Fibroblast of lung (primary cell): ENCODE results near the gene C12orf76. TPM values are rescaled to one million over a fixed set of nuclear protein-coding genes. Genes with fewer than 3 reads are reported as not detected.

Experiments
- DNase-seq, 2 donors: peaks; one replicate each; pipeline versions ENCODE4 v3.0.0 to v3.0.0-alpha.2; 2010; ENCODE audit warnings: low read depth in 2 of 2
- H2AFZ ChIP-seq: 2 replicates; pipeline ENCODE4 v1.5.1; 2012; ENCODE audit warnings: low read length, control low read depth, inconsistent platforms
- H3K27ac ChIP-seq: 2 replicates; pipeline ENCODE4 v1.5.1; 2011; ENCODE audit warnings: low read length, control low read depth; ENCODE audit not compliant: insufficient read depth
- H3K27me3 ChIP-seq: 2 replicates; pipeline ENCODE4 v1.5.1; 2011; ENCODE audit warnings: mild to moderate bottlenecking, low read length; ENCODE audit not compliant: control insufficient read depth, insufficient read depth
- H3K36me3 ChIP-seq: 2 replicates; pipeline ENCODE4 v1.5.1; 2011; ENCODE audit warnings: low read length; ENCODE audit not compliant: control insufficient read depth, insufficient read depth
- H3K4me1 ChIP-seq: 2 replicates; pipeline ENCODE4 v1.5.1; 2011; ENCODE audit warnings: low read length; ENCODE audit not compliant: control insufficient read depth, insufficient read depth; ENCODE audit errors: extremely low read depth
- H3K4me2 ChIP-seq: 2 replicates; pipeline ENCODE4 v1.5.1; 2011; ENCODE audit warnings: low read length, control low read depth; ENCODE audit not compliant: insufficient read depth; ENCODE audit errors: extremely low read depth
- H3K4me3 ChIP-seq, 4 experiments: fragments of 200-600 bp in 1 of 4; sonication (generic) in 1 of 4; replicated peaks in 1 of 4; 2 replicates each; pipeline ENCODE4 v1.5.1; 2011 to 2016; ENCODE audit warnings: low read length in 4 of 4, low read depth in 3 of 4, mild to moderate bottlenecking in 3 of 4, control low read depth in 2 of 4, inconsistent platforms in 1 of 4, mixed read lengths in 1 of 4; ENCODE audit not compliant: insufficient read depth in 1 of 4; ENCODE audit errors: control extremely low read depth in 1 of 4
- H3K79me2 ChIP-seq: 2 replicates; pipeline ENCODE4 v1.5.1; 2012; ENCODE audit warnings: mild to moderate bottlenecking, low read length, inconsistent platforms; ENCODE audit not compliant: control insufficient read depth, insufficient read depth
- H3K9ac ChIP-seq: 2 replicates; pipeline ENCODE4 v1.5.1; 2011; ENCODE audit warnings: mild to moderate bottlenecking, low read length, control low read depth; ENCODE audit not compliant: insufficient read depth
- H3K9me3 ChIP-seq: 2 replicates; pipeline ENCODE4 v1.5.1; 2012; ENCODE audit warnings: low read depth, low read length; ENCODE audit not compliant: control insufficient read depth, insufficient read depth
- H4K20me1 ChIP-seq: 2 replicates; pipeline ENCODE4 v1.5.1; 2011; ENCODE audit warnings: low read length; ENCODE audit not compliant: control insufficient read depth, insufficient read depth; ENCODE audit errors: extremely low read depth
- EZH2 ChIP-seq: IDR thresholded peaks from 2 replicates; pipeline ENCODE4 v1.5.1; 2012; ENCODE audit warnings: low read length, control low read depth, mild to moderate bottlenecking; ENCODE audit errors: missing control alignments
- polyA plus RNA-seq, 2 donors: library from polyadenylated mRNA; depleted of rRNA in 1 of 2; stranded (reverse) in 1 of 2; unstranded in 1 of 2; fragments of >200 nt; gene quantifications; 2 replicates each; pipeline ENCODE4 v1.2.1, GENCODE V29; 2011 to 2012; ENCODE audit warnings: missing spikeins in 1 of 2
- total RNA-seq: library from RNA; depleted of rRNA; stranded (reverse); fragments of >200 nt; gene quantifications from 2 replicates; pipeline ENCODE4 v1.2.1, GENCODE V29; 2014
- TF ChIP-seq, protein P1 (sequence below), 2 donors: IDR thresholded peaks in 1 of 2; conservative IDR thresholded peaks in 1 of 2; 1 replicate in 1 of 2; 2 replicates in 1 of 2; pipeline ENCODE4 v1.5.1; 2011 to 2012; ENCODE audit warnings: low read length in 2 of 2, control low read depth in 1 of 2, inconsistent platforms in 1 of 2, low read depth in 1 of 2, mild to moderate bottlenecking in 1 of 2

C12orf76 gene
- total and polyA plus RNA-seq, 2 donors (not counting 1 experiment from before 2014, with no cell fraction given) = 8.5 to 20.8 TPM

DNA sequence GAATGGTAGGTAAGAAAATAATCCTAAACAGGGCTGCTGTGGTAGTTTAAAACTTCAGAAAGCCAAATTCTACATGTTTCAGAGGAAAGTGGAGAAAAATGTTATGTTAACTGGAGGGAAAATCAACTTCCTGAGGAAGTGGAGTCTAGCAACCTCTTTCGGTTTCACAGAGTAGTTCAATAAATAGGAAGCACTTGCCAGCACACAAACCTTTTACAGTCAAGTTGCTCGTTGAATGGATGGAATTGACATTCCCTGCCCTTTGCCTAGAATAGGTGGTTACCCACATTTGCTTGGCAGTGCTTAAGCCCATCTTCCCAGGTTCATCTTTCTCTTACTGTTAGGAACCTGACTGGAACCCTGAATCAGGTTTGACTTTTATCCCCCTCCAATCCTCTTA lies 33.2 kb downstream of the C12orf76 start:
- H3K4me2 ChIP-seq = no peak overlapping the region
- peaks cover 7% of the 10 kb centered on the region for H3K4me1 ChIP-seq
- TF ChIP-seq EZH2 = no peak
- H3K9me3 ChIP-seq = no peaks in the 10 kb centered on the region
- peaks cover 20% of the 10 kb centered on the region for H3K36me3 ChIP-seq
- no peak overlapping the region for H3K27ac ChIP-seq
- H2AFZ ChIP-seq = no peak overlapping the region
- H3K4me3 ChIP-seq = no peak overlapping the region
- DNase-seq = no peak
- no peak overlapping the region for H3K9ac ChIP-seq
- no peaks in the 10 kb centered on the region for H3K27me3 ChIP-seq
- H4K20me1 ChIP-seq = no peaks in the 10 kb centered on the region
- H3K79me2 ChIP-seq = peaks cover 59% of the 10 kb centered on the region

DNA sequence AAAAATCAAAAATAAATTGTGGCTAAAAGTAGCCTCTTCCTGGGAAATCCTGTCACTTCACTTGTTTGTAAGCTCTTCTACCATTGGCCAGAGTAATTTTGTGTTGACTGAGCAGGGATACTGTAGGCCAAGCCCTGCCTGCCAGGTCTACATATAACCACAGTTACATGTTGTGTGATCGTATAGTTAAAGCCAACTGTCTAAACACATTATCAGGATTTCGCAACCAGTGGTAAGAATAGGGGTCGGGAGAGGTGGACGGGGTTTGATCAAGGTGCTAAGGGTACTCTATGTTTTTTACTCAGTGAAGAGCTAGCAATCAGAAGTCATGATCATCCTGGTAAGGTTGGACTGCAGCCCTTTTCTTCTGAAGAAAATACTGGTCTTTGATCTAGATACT lies 35.7 kb downstream of the C12orf76 start:
- peaks cover 64% of the 10 kb centered on the region for H3K79me2 ChIP-seq
- H3K9ac ChIP-seq = no peak overlapping the region
- H3K4me1 ChIP-seq = peaks cover 7% of the 10 kb centered on the region
- H3K27ac ChIP-seq = peak overlapping the region; percentile 51
- H2AFZ ChIP-seq = no peak overlapping the region
- no peaks in the 10 kb centered on the region for H3K9me3 ChIP-seq
- H4K20me1 ChIP-seq = no peaks in the 10 kb centered on the region
- no peaks in the 10 kb centered on the region for H3K27me3 ChIP-seq
- DNase-seq = no peak
- peaks cover 11% of the 10 kb centered on the region for H3K36me3 ChIP-seq
- peak overlapping the region; percentile 38 for H3K4me2 ChIP-seq
- TF ChIP-seq EZH2 = no peak
- TF ChIP-seq, protein P1, sequence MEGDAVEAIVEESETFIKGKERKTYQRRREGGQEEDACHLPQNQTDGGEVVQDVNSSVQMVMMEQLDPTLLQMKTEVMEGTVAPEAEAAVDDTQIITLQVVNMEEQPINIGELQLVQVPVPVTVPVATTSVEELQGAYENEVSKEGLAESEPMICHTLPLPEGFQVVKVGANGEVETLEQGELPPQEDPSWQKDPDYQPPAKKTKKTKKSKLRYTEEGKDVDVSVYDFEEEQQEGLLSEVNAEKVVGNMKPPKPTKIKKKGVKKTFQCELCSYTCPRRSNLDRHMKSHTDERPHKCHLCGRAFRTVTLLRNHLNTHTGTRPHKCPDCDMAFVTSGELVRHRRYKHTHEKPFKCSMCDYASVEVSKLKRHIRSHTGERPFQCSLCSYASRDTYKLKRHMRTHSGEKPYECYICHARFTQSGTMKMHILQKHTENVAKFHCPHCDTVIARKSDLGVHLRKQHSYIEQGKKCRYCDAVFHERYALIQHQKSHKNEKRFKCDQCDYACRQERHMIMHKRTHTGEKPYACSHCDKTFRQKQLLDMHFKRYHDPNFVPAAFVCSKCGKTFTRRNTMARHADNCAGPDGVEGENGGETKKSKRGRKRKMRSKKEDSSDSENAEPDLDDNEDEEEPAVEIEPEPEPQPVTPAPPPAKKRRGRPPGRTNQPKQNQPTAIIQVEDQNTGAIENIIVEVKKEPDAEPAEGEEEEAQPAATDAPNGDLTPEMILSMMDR (conservative IDR thresholded peaks at IDR 0.05 in 1 of 2, IDR thresholded peaks at IDR 0.05 in 1 of 2; ENCODE audit: low read depth in 1 of 2, low read length in 2 of 2) = no peak
- H3K4me3 ChIP-seq = no peak overlapping the region

DNA sequence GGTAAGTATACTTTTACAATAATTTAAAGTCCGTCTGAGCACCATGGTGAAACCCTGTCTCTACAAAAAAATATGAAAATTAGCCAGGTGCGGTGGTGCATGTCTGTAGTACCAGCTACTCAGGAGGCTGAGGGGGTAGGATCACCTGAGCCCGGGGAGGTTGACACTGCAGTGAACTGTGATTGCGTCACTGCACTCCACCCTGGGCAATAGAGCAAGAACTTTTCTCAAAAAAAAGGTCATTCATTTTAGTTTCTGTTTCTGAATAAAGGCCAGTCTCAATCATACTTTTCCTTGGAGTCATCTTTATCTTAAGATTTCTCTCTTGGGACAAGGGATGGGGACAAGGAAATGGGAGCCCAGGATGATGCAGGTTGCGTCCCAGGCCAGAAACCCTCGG lies 36.2 kb downstream of the C12orf76 start:
- H3K9me3 ChIP-seq = no peaks in the 10 kb centered on the region
- DNase-seq = peak in 1 of 2 donors; percentile 35
- no peak overlapping the region for H3K4me3 ChIP-seq
- TF ChIP-seq EZH2 = no peak
- TF ChIP-seq, protein P1 (conservative IDR thresholded peaks at IDR 0.05 in 1 of 2, IDR thresholded peaks at IDR 0.05 in 1 of 2; ENCODE audit: low read depth in 1 of 2, low read length in 2 of 2) = no peak
- peaks cover 68% of the 10 kb centered on the region for H3K79me2 ChIP-seq
- peaks cover 7% of the 10 kb centered on the region for H3K4me1 ChIP-seq
- no peak overlapping the region for H2AFZ ChIP-seq
- no peaks in the 10 kb centered on the region for H4K20me1 ChIP-seq
- H3K4me2 ChIP-seq = no peak overlapping the region
- no peaks in the 10 kb centered on the region for H3K27me3 ChIP-seq
- peaks cover 11% of the 10 kb centered on the region for H3K36me3 ChIP-seq
- no peak overlapping the region for H3K9ac ChIP-seq
- peak overlapping the region; percentile 51 for H3K27ac ChIP-seq
